ENCODE results near the gene DLGAP1. TPM values are rescaled to one million over a fixed set of nuclear protein-coding genes. Genes with fewer than 3 reads are reported as not detected.

Gene DLGAP1
- total and polyA plus RNA-seq, 4 donors = 0.54 to 11.8 (median 3.1) TPM

- H3K4me3 ChIP-seq = no peak overlapping the region
- no peak overlapping the region for H3K9ac ChIP-seq (ENCODE audit: insufficient read depth in 1 of 2, low read length in 2 of 2)
- H3K27ac ChIP-seq (ENCODE audit: low read depth in 1 of 2, low read length in 1 of 2) = no peak overlapping the region
- no peak for ATAC-seq (ENCODE audit: insufficient read depth, low FRiP score)
- H3K9me3 ChIP-seq (ENCODE audit: control insufficient read depth in 4 of 4, insufficient read depth in 3 of 4, low read length in 3 of 4) = no peaks in the 10 kb centered on the region
- H3K36me3 ChIP-seq (ENCODE audit: control insufficient read depth in 4 of 4, insufficient read depth in 4 of 4, low read length in 4 of 4) = no peaks in the 10 kb centered on the region
- no peak for DNase-seq
- 71 to 72% methylated on average over 1 of the region's 1 CpG for WGBS, 2 donors
- no peak for TF ChIP-seq CTCF (IDR thresholded peaks at IDR 0.05; ENCODE audit: control extremely low read depth, extremely low read depth)
- H3K4me1 ChIP-seq (ENCODE audit: control insufficient read depth in 5 of 5, insufficient read depth in 5 of 5, low read length in 5 of 5) = peaks cover 0 to 4% (median 0%) of the 10 kb centered on the region in 5 donors
- no peaks in the 10 kb centered on the region for H3K27me3 ChIP-seq (ENCODE audit: control insufficient read depth in 3 of 3, insufficient read depth in 3 of 3, low read length in 2 of 3)
Observed at GRCh38 chr18:4238966-4239365, 216.1 kb downstream of the DLGAP1 start.

GRCh38 chr18:4237664-4238041, 217.5 kb downstream of the DLGAP1 start:
- H3K4me3 ChIP-seq = no peak overlapping the region
- no peaks in the 10 kb centered on the region for H3K27me3 ChIP-seq (ENCODE audit: control insufficient read depth in 3 of 3, insufficient read depth in 3 of 3, low read length in 2 of 3)
- no peaks in the 10 kb centered on the region for H3K9me3 ChIP-seq (ENCODE audit: control insufficient read depth in 4 of 4, insufficient read depth in 3 of 4, low read length in 3 of 4)
- no peaks in the 10 kb centered on the region for H3K36me3 ChIP-seq (ENCODE audit: control insufficient read depth in 4 of 4, insufficient read depth in 4 of 4, low read length in 4 of 4)
- no peak overlapping the region for H3K27ac ChIP-seq (ENCODE audit: low read depth in 1 of 2, low read length in 1 of 2)
- DNase-seq (no peak), ATAC-seq (ENCODE audit: insufficient read depth, low FRiP score) (no peak)
- WGBS, 2 donors = 85 to 89% methylated on average over 2 of the region's 2 CpGs
- H3K9ac ChIP-seq (ENCODE audit: insufficient read depth in 1 of 2, low read length in 2 of 2) = no peak overlapping the region
- peaks cover 0 to 4% (median 0%) of the 10 kb centered on the region in 5 donors for H3K4me1 ChIP-seq (ENCODE audit: control insufficient read depth in 5 of 5, insufficient read depth in 5 of 5, low read length in 5 of 5)
- no peak for TF ChIP-seq CTCF (IDR thresholded peaks at IDR 0.05; ENCODE audit: control extremely low read depth, extremely low read depth)

- H3K4me3 ChIP-seq = no peak overlapping the region
- no peaks in the 10 kb centered on the region for H3K36me3 ChIP-seq (ENCODE audit: control insufficient read depth in 4 of 4, insufficient read depth in 4 of 4, low read length in 4 of 4)
- H3K9ac ChIP-seq (ENCODE audit: insufficient read depth in 1 of 2, low read length in 2 of 2) = no peak overlapping the region
- H3K27me3 ChIP-seq (ENCODE audit: control insufficient read depth in 3 of 3, insufficient read depth in 3 of 3, low read length in 2 of 3) = no peaks in the 10 kb centered on the region
- H3K27ac ChIP-seq (ENCODE audit: low read depth in 1 of 2, low read length in 1 of 2) = no peak overlapping the region
- H3K4me1 ChIP-seq (ENCODE audit: control insufficient read depth in 5 of 5, insufficient read depth in 5 of 5, low read length in 5 of 5) = peaks cover 0 to 4% (median 0%) of the 10 kb centered on the region in 5 donors
- TF ChIP-seq CTCF (IDR thresholded peaks at IDR 0.05; ENCODE audit: control extremely low read depth, extremely low read depth) = no peak
- 52 to 58% methylated on average over 11 of the region's 11 CpGs for WGBS, 2 donors
- H3K9me3 ChIP-seq (ENCODE audit: control insufficient read depth in 4 of 4, insufficient read depth in 3 of 4, low read length in 3 of 4) = no peaks in the 10 kb centered on the region
- ATAC-seq (ENCODE audit: insufficient read depth, low FRiP score) (no peak), DNase-seq (no peak)
Observed at GRCh38 chr18:4236940-4237663, 218.0 kb downstream of the DLGAP1 start.

GRCh38 chr18:4233468-4233867, 221.6 kb downstream of the DLGAP1 start:
- no peaks in the 10 kb centered on the region for H3K4me1 ChIP-seq (ENCODE audit: control insufficient read depth in 5 of 5, insufficient read depth in 5 of 5, low read length in 5 of 5)
- H3K27me3 ChIP-seq (ENCODE audit: control insufficient read depth in 3 of 3, insufficient read depth in 3 of 3, low read length in 2 of 3) = no peaks in the 10 kb centered on the region
- H3K36me3 ChIP-seq (ENCODE audit: control insufficient read depth in 4 of 4, insufficient read depth in 4 of 4, low read length in 4 of 4) = no peaks in the 10 kb centered on the region
- no peak overlapping the region for H3K4me3 ChIP-seq
- peaks cover 0 to 7% (median 0%) of the 10 kb centered on the region in 4 donors for H3K9me3 ChIP-seq (ENCODE audit: control insufficient read depth in 4 of 4, insufficient read depth in 3 of 4, low read length in 3 of 4)
- 34 to 36% methylated on average over 3 of the region's 3 CpGs for WGBS, 2 donors
- ATAC-seq (ENCODE audit: insufficient read depth, low FRiP score) (no peak), DNase-seq (no peak)
- no peak overlapping the region for H3K27ac ChIP-seq (ENCODE audit: low read depth in 1 of 2, low read length in 1 of 2)
- H3K9ac ChIP-seq (ENCODE audit: insufficient read depth in 1 of 2, low read length in 2 of 2) = no peak overlapping the region
- no peak for TF ChIP-seq CTCF (IDR thresholded peaks at IDR 0.05; ENCODE audit: control extremely low read depth, extremely low read depth)

Data from lung (tissue), 12 donors.